Astrocyte of the spinal cord (primary cell): ENCODE results near the gene NANOS2.

Experiments used
- DNase-seq: peaks from one replicate; pipeline ENCODE4 v3.0.0; 2011; ENCODE audit warnings: low read depth, low spot score
- H3K4me3 ChIP-seq: 2 replicates; pipeline ENCODE4 v1.5.1; 2011; ENCODE audit warnings: low read depth, mild to moderate bottlenecking, low read length, moderate library complexity
- in situ Hi-C: cut with HindIII; loops from 2 replicates; pipeline ENCODE4 v1.10.0; 2017; ENCODE audit warnings: low sequenced_read_pairs
- TF ChIP-seq, protein P1 (sequence below): IDR thresholded peaks from 2 replicates; pipeline ENCODE4 v1.5.1; 2012; ENCODE audit warnings: low read depth, mild to moderate bottlenecking, low read length, inconsistent platforms

NANOS2 gene

DNA sequence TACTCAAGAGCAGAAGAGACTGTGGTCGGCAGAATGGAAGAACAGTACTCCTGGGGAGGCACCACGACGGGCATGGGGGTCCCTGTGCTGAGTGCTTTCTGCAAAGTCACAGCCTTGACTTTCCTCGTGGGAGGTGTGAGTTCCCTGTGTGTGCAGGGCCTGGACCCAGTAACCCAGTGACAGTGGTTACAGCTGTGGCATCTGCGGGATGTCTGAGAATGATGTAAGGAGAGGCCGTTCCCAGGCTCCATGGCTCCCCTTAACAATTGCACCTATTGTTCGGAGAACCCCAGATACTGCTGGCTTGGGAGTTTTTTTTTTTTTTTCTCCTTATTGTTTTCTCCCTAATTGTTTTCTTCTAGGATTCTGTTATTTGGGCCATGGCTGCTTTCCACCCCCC, 5.1 kb upstream of the NANOS2 start:
- H3K4me3 ChIP-seq, result no peak overlapping the region
- in situ Hi-C loops, result no loop called here
- no peak for DNase-seq
- TF ChIP-seq, protein P1, sequence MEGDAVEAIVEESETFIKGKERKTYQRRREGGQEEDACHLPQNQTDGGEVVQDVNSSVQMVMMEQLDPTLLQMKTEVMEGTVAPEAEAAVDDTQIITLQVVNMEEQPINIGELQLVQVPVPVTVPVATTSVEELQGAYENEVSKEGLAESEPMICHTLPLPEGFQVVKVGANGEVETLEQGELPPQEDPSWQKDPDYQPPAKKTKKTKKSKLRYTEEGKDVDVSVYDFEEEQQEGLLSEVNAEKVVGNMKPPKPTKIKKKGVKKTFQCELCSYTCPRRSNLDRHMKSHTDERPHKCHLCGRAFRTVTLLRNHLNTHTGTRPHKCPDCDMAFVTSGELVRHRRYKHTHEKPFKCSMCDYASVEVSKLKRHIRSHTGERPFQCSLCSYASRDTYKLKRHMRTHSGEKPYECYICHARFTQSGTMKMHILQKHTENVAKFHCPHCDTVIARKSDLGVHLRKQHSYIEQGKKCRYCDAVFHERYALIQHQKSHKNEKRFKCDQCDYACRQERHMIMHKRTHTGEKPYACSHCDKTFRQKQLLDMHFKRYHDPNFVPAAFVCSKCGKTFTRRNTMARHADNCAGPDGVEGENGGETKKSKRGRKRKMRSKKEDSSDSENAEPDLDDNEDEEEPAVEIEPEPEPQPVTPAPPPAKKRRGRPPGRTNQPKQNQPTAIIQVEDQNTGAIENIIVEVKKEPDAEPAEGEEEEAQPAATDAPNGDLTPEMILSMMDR, result no peak

DNA sequence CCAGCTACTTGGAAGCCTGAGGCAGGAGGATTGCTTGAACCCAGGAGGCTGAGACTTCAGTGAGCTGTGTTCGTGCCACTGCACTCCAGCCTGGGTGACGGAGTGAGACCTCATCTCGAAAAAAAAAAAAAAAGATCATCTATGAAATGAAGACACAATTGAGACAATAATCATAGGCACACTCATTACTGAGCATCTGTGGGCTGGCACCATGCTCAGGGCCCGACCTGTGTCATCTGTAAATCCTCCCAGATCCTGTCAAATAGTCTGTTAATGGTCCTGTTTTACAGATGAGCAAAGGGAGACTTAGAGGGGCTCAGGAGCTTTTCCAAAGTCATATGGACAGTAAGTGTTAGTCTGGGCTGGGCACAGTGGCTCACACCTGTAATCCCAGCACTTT, 4.1 kb upstream of the NANOS2 start:
- H3K4me3 ChIP-seq, result no peak overlapping the region
- TF ChIP-seq, protein P1, result no peak
- in situ Hi-C loops, result no loop called here
- no peak for DNase-seq

DNA sequence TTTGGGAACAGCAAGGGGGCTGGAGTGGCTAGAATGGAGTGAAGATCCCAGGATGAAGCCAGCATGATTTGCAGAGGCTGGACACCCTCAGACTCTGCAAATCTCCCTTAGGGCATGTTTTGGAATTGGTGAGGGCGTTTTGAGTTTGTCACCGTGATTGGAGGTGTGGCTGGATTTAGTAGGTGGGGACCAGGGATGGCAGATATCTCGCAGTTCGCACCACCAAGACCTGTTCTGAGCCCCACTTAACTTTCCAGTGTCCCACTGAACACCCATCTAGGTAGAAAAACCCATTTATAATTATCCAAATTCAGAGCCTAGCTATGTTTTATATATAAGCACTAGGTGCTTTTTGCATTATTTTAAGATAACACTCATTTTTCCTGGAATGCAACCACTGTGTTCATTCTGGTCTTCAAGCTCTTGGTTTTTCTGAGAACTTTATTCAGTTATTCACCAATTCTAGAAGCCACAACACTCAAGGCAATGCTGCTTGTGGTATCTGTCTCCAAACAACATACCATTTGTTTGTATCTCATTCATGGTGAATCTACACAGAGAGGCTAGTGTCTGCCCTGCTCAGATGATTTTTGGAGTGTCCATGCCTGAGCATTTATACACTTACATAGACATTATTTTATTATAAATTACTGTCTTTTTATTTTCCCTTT, 3.0 kb upstream of the NANOS2 start:
- TF ChIP-seq, protein P1, result no peak
- in situ Hi-C loops, result no loop called here
- DNase-seq, result no peak
- no peak overlapping the region for H3K4me3 ChIP-seq

DNA sequence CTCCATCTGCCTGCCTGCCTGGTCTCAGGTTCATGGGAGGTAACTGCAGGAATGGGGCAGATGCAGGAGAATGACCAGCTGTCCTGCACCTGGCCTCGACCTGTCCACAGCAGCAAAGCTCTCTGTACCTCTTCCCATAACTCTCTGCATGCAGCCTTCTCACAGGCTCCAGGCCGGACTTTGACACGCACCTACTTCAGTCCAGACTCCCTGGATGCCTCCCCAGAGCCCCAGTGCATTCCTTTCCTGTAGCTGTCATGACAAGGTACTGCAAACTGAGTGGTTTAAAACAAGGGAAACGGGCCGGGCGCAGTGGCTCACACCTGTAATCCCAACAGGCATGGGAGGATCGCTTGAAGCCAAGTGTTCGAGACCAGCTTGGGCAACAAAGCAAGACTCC, 3.3 kb downstream of the NANOS2 start:
- in situ Hi-C loops, result no loop called here
- H3K4me3 ChIP-seq, result no peak overlapping the region
- DNase-seq, result no peak
- TF ChIP-seq, protein P1, result no peak

DNA sequence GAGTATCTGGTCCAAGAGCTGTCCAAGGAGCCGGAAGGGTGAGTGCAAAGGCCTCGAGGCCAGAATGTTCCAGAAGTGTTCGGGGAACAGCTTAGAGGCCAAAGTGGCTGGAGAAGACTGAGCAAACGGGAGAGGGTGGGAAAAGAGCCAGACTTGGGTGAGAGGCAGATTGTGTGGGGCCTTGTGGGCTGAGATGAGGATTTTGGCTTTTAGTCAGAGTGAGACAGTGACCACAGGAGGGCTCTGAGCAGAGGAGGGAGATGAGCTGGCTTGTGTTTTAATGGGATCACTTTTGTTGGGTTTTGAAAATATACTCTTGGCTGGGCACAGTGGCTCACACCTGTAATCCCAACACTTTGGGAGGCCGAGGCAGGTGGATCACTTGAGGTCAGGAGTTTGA, 5.6 kb downstream of the NANOS2 start:
- TF ChIP-seq, protein P1, result peak; percentile 44
- peak; percentile 20 for DNase-seq
- in situ Hi-C loops, result no loop called here
- no peak overlapping the region for H3K4me3 ChIP-seq

DNA sequence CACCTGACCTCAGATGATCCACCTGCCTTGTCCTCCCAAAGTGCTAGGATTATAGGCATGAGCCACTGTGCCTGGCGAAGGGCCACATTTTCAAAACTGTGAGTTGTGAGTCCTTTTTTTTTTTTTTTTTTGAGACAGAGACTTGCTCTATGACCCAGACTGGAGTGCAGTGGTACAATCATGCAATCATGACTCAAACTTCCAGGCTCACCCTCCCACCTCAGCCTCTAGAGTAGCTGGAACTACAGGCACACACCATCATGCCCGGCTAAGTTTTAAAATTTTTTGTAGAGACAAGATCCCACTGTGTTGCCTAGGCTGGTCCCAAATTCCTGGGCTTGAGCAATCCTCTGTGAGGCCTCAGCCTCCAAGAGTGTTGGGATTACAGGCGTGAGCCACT, 8.4 kb downstream of the NANOS2 start:
- in situ Hi-C loops, result no loop called here
- DNase-seq, result no peak
- H3K4me3 ChIP-seq, result no peak overlapping the region
- TF ChIP-seq, protein P1, result no peak
